Stimulated activated CD8-positive, alpha-beta memory T cell treated with anti-CD3 and anti-CD28 coated beads, Interleukin-7, amount 100 ng/mL, for 48 hours (primary cell): ENCODE results near the gene ARHGAP1.
"Not testable (repeated sequence)": the region's sequence is repeated elsewhere in the genome, so short reads cannot be mapped to it uniquely, and the experiment has no call there.

Experiments
- DNase-seq, 2 donors: peaks; one replicate each; pipeline ENCODE4 v3.0.0-alpha.2; 2020; ENCODE audit warnings: low read depth in 1 of 2; ENCODE audit errors: extremely low read depth in 1 of 2

Gene ARHGAP1

GRCh38 chr11:46675288-46675851 is 25.0 kb downstream of the ARHGAP1 start:
- no peak for DNase-seq

- no peak for DNase-seq
These were observed 25.7 kb downstream of the ARHGAP1 start for GRCh38 chr11:46674463-46675287.

GRCh38 chr11:46673713-46674462 is 26.5 kb downstream of the ARHGAP1 start:
- no peak for DNase-seq

GRCh38 chr11:46672381-46672839 is 28.0 kb downstream of the ARHGAP1 start:
- no peak for DNase-seq

GRCh38 chr11:46671958-46672315 is 28.5 kb downstream of the ARHGAP1 start:
- no peak for DNase-seq

GRCh38 chr11:46670521-46670920 is 29.9 kb downstream of the ARHGAP1 start:
- not testable (repeated sequence) for DNase-seq

- no peak for DNase-seq
These were observed 30.7 kb downstream of the ARHGAP1 start for GRCh38 chr11:46669711-46670139.

- DNase-seq = no peak
These were observed 31.8 kb downstream of the ARHGAP1 start for GRCh38 chr11:46668480-46669085.

GRCh38 chr11:46667043-46667481 is 33.4 kb downstream of the ARHGAP1 start:
- no peak for DNase-seq

- DNase-seq = no peak
These were observed 33.9 kb downstream of the ARHGAP1 start for GRCh38 chr11:46666516-46666915.

- DNase-seq = no peak
These were observed 35.1 kb downstream of the ARHGAP1 start for GRCh38 chr11:46665356-46665755.

GRCh38 chr11:46664612-46665011 is 35.8 kb downstream of the ARHGAP1 start:
- no peak for DNase-seq

GRCh38 chr11:46663277-46663940 is 37.0 kb downstream of the ARHGAP1 start:
- no peak for DNase-seq

- DNase-seq = no peak
These were observed 38.1 kb downstream of the ARHGAP1 start for GRCh38 chr11:46662366-46662765.

- no peak for DNase-seq
These were observed 38.6 kb downstream of the ARHGAP1 start for GRCh38 chr11:46661836-46662235.

GRCh38 chr11:46659908-46660307 is 40.5 kb downstream of the ARHGAP1 start:
- no peak for DNase-seq

GRCh38 chr11:46658259-46658658 is 42.2 kb downstream of the ARHGAP1 start:
- no peak for DNase-seq

GRCh38 chr11:46657186-46657585 is 43.2 kb downstream of the ARHGAP1 start:
- no peak for DNase-seq

GRCh38 chr11:46655631-46656030 is 44.8 kb downstream of the ARHGAP1 start:
- DNase-seq = no peak

- no peak for DNase-seq
These were observed 51.2 kb downstream of the ARHGAP1 start for GRCh38 chr11:46649180-46649738.
